GM19043 (cell line): ENCODE results near the gene ABCC4.
A peak's percentile ranks its signal among the peaks of the same experiment; 100 is the strongest.
"Not testable (repeated sequence)": the region's sequence is repeated elsewhere in the genome, so short reads cannot be mapped to it uniquely, and the experiment has no call there.

ENCODE experiments used
- ATAC-seq: cut with Tn5 transposase; IDR thresholded peaks from one replicate; pipeline ENCODE4 v1.9.1; 2021; ENCODE audit warnings: low read depth; ENCODE audit not compliant: unreplicated experiment

The ABCC4 gene

DNA sequence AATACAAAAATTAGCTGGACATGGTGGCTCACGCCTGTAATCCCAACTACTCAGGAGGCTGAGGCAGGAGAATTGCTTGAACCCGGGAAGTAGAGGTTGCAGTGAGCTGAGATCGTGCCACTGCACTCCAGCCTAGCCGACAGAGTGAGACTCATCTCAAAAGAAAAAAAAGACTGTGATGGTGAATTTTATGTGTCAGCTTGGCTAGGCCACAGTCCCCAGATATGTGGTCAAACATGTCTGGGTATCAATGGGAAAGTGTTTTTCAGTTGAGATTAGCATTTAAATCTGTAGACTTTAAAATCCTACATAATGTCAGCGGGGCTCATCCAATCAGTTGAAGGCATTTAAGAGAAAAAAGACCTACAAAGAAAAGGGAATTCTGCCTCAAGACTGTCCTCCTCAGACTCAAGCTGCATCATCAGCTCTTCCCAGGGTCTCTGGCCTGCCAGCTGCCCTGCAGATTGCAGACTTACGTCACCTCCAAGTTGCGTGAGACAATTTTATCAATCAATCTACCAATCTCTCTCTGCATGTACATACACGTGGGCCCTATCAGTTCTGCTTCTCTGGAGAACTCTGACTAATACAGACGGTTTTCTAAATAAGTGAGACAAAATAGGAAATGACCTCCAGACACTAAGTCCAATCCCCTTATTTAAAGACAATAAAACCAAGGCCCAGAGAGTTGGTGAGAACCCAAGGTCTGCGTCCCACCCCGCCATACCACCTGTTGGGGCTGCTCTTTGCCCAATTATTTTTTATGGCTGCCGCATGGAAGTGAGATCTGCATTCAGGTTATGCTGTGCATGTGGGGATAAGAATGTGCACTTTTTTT is 99.2 kb downstream of the ABCC4 start:
- ATAC-seq = no peak

GRCh38 chr13:95200386-95200957 is 100.8 kb downstream of the ABCC4 start:
- not testable (repeated sequence) for ATAC-seq

- no peak for ATAC-seq
Observed at GRCh38 chr13:95199896-95200295, 101.4 kb downstream of the ABCC4 start.

DNA sequence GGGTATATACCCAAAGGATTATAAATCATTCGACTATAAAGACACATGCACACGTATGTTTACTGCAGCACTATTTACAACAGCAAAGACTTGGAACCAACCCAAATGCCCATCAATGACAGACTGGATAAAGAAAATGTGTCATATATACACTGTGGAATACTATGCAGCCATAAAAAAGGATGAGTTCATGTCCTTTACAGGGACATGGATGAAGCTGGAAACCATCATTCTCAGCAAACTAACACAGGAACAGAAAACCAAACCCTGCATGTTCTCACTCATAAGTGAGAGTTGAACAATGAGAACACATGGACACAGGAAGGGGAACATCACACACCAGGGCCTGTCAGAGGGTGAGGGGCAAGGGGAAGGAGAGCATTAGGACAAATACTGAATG is 102.6 kb downstream of the ABCC4 start:
- ATAC-seq = not testable (repeated sequence)

- ATAC-seq = no peak
Observed at GRCh38 chr13:95197548-95197947, 103.7 kb downstream of the ABCC4 start.

DNA sequence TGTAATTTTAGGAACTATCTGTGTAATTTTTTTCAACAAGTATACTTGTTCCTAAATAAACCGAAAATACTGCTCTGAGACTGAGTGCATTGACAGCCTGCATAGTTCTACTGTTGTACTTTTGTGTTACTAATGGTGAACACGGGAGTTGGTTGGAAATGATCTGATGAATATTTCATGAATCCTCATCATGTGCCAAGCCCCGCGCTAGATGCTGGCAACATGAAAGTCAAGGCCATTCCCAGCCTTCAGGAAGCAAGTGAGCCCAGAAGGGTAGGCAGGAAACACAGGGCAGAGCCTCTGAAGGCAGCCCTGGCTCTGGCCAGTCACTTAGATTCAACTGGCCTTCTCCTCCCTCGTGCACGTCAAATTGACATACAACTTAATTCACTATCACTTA is 106.1 kb downstream of the ABCC4 start:
- no peak for ATAC-seq

DNA sequence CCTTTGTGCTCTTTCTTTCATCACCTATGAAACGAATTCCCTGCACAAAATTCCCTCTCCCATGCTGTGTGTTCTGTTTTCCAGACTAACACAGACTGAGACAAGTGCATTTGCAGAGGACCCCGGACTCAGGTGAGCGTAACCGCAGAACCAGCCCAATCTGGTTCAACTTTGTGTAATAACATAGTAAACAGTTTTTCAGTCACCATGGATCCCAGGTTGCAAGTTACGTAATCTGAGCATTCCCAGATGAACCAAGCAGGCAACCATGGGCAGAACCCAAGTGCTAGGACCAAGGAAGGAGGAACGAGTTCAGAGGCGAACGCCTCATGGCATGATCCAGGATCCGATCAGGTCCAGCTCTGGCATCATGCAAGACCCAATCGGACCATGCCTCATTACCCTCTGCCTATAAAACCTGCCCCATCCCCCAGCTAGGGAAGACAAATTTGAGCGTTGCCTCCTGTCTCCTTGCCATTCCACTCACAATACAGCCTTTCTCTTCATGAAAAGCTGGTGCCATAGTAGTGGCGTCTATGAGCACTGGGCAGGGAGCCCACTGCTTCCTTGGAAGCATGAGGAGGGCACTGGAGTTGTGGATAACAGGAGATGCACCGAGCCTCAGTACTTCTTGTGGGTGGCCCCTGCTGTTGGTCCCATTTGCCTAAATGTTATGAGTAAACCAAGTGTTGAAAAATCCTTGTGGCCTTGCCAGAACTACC is 107.6 kb downstream of the ABCC4 start:
- no peak for ATAC-seq

DNA sequence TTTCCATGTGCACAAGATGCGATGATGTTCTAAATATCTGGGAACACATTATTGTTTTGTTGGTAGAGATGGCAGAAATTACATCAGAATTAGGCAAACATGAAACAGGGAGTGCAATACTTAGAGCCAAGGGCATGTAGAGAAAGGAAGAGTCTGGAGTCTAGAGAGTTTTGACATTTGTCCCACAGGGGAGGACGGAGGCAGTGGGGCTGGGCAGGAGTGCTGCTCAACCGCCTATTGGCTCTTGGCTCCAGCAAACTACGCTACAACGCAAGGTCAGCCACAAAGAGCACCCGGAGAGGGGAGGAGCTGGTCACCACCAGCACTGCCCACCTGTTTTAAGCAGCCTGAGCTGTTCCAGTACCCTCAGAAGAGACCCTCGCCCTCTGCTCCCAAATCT is 108.3 kb downstream of the ABCC4 start:
- no peak for ATAC-seq

DNA sequence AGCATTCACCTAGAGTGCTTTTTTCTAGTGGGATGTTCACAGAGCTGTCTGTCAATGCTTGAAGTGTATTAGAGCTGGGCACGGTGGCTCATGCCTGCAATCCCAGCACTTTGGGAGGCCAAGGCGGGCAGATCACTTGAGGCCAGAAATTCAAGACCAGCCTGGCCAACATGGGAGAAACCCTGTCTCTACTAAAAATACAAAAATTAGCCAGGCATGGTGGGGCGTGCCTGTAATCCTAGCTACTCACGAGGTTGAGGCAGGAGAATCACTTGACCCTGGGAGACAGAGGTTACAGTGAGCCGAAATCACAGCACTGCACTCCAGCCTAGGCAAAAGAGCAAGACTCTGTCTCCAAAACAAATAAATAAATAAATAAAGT is 108.7 kb downstream of the ABCC4 start:
- not testable (repeated sequence) for ATAC-seq

DNA sequence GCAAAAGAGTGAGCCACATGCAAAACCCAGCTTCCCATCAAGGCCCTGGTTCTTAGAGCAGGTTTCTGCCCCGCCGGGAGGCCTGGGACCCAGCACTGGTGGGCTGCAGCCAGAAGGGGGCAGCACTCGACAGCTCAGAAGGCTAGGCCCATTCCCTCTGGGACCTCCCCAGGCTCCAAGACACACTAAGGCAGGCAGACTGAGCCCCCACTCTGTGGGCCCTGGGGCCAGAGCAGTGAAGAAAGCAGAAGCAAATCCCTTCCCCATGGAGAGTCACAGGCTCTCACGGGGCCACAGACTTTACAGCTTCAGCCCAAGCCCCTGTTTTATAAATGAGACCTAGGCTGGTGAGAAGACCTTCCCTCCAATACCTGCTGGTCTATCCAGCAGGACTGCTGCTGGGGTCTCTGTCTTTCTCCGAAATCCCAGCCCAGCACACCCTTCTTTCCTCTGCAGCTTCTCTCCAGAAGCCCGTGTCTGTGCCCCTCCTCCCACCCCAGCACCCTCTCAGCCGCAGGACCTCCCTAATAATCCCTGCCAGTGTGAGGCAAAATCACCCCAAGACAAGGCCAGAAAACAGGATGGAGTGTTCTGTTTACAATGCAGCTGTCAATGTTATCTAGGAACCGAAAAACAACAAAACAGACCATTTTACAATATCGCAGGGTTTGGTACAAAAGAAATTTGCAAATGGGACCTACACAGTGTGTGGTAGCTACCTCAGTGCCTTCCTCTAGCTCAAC is 109.3 kb downstream of the ABCC4 start:
- ATAC-seq = peak; percentile 89

- no peak for ATAC-seq
Observed at GRCh38 chr13:95188128-95188527, 113.1 kb downstream of the ABCC4 start.

DNA sequence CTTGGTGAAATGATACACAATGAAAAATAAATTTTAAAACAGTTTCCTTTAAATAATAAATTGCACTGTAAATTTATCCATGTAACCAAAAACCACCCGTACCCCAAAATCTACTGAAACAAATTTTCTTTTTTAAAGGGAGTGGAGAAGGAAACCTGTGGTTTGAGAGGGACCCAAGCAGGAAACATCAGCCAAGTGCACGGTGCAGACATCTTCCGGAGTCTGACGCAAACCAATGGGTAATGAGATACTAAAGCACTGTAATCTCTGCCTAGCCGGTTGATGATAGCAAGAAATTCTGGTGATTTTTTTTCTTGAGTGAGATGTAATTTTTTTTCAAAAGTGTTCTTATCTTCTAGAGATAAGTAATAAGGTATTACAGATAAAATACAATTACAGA is 115.4 kb downstream of the ABCC4 start:
- no peak for ATAC-seq

GRCh38 chr13:95185311-95185710 is 115.9 kb downstream of the ABCC4 start:
- ATAC-seq = no peak

- ATAC-seq = no peak
Observed at GRCh38 chr13:95184317-95184716, 116.9 kb downstream of the ABCC4 start.

GRCh38 chr13:95182570-95183265 is 118.5 kb downstream of the ABCC4 start:
- ATAC-seq = no peak

GRCh38 chr13:95181586-95181985 is 119.7 kb downstream of the ABCC4 start:
- ATAC-seq = peak; percentile 85

GRCh38 chr13:95180513-95181245 is 120.6 kb downstream of the ABCC4 start:
- ATAC-seq = no peak

- ATAC-seq = no peak
Observed at GRCh38 chr13:95176611-95177259, 124.5 kb downstream of the ABCC4 start.

GRCh38 chr13:95174517-95174916 is 126.7 kb downstream of the ABCC4 start:
- no peak for ATAC-seq
